H1 (cell line): ENCODE results near the gene IRS1. TPM values are rescaled to one million over a fixed set of nuclear protein-coding genes. Genes with fewer than 3 reads are reported as not detected.

Source experiments
- CTCF ChIA-PET: fragments of 300-600 bp; sonication (Branson Sonifier 250); formaldehyde crosslinking; loops from one replicate; lab custom pipeline; 2021; ENCODE audit not compliant: partially characterized antibody; lab: Charles Lee
- POLR2A ChIA-PET: fragments of 300-600 bp; sonication (Branson Sonifier 250); formaldehyde crosslinking; loops from one replicate; lab custom pipeline; 2021; ENCODE audit warnings: inconsistent platforms; ENCODE audit not compliant: partially characterized antibody; lab: Charles Lee
- DNase-seq, 2 experiments: peaks; one replicate each; pipeline versions ENCODE4 v3.0.0 to v3.0.0-alpha.2; 2010 to 2022; ENCODE audit warnings: low spot score in 2 of 2, low read depth in 1 of 2, mixed read lengths in 1 of 2
- FAIRE-seq: peaks from 2 replicates; lab custom pipeline; 2011; peaks lifted over from hg19 to GRCh38; lab: Jason Lieb, UNC
- H2AFZ ChIP-seq: 2 replicates; pipeline ENCODE4 v1.8.1; 2012; ENCODE audit warnings: low read length, inconsistent platforms
- H2AK5ac ChIP-seq: 2 replicates; pipeline ENCODE4 v1.6.1; 2013; ENCODE audit warnings: low read depth, low read length
- H2BK120ac ChIP-seq: replicated peaks from 2 replicates; pipeline ENCODE3; 2013; ENCODE audit warnings: low read depth, low read length, inconsistent platforms
- H2BK12ac ChIP-seq: 2 replicates; pipeline ENCODE4 v1.6.1; 2013; ENCODE audit warnings: low read depth, low read length
- H2BK15ac ChIP-seq: 2 replicates; pipeline ENCODE4 v1.6.1; 2013; ENCODE audit warnings: low read length
- H2BK20ac ChIP-seq: 2 replicates; pipeline ENCODE4 v1.6.1; 2013; ENCODE audit warnings: low read length
- H2BK5ac ChIP-seq: 2 replicates; pipeline ENCODE4 v1.6.1; 2013; ENCODE audit warnings: low read depth, low read length
- H3K14ac ChIP-seq: 2 replicates; pipeline ENCODE4 v1.6.1; 2013; ENCODE audit warnings: inconsistent platforms; ENCODE audit not compliant: insufficient read length
- H3K18ac ChIP-seq: 2 replicates; pipeline ENCODE4 v1.6.1; 2013; ENCODE audit warnings: low read length; ENCODE audit errors: extremely low read depth
- H3K23ac ChIP-seq: 2 replicates; pipeline ENCODE4 v1.6.1; 2013; ENCODE audit warnings: inconsistent platforms; ENCODE audit not compliant: insufficient read length
- H3K23me2 ChIP-seq: 2 replicates; pipeline ENCODE4 v1.6.1; 2013; ENCODE audit warnings: low read depth, low read length
- H3K27ac ChIP-seq: 2 replicates; pipeline ENCODE4 v1.6.1; 2011; ENCODE audit warnings: low read depth, low read length, inconsistent platforms
- H3K27me3 ChIP-seq, 4 experiments: replicated peaks in 1 of 4; 1 replicate in 1 of 4; 2 replicates in 3 of 4; pipeline versions ENCODE4 v1.6.1 to v1.8.1; 2011 to 2013; ENCODE audit warnings: low read length in 3 of 4, mild to moderate bottlenecking in 3 of 4, inconsistent platforms in 2 of 4, mixed read lengths in 2 of 4, moderate library complexity in 1 of 4; ENCODE audit not compliant: control insufficient read depth in 3 of 4, insufficient read depth in 3 of 4; ENCODE audit errors: extremely low read depth in 1 of 4
- H3K36me3 ChIP-seq, 4 experiments: 2 replicates each; pipeline versions ENCODE4 v1.6.1 to v1.8.1; 2011 to 2013; ENCODE audit warnings: mild to moderate bottlenecking in 4 of 4, low read length in 3 of 4, moderate library complexity in 2 of 4, control low read depth in 1 of 4, inconsistent platforms in 1 of 4; ENCODE audit not compliant: insufficient read depth in 4 of 4, control insufficient read depth in 2 of 4
- H3K4ac ChIP-seq: replicated peaks from 2 replicates; pipeline ENCODE3; 2013; ENCODE audit warnings: low read length, low read depth, mixed read lengths, inconsistent platforms; ENCODE audit not compliant: insufficient read length
- H3K4me1 ChIP-seq, 4 experiments: replicated peaks in 1 of 4; 1 replicate in 1 of 4; 2 replicates in 3 of 4; pipeline versions ENCODE4 v1.6.1 to v1.8.1; 2011 to 2013; ENCODE audit warnings: low read length in 3 of 4, inconsistent platforms in 2 of 4, mixed read lengths in 1 of 4; ENCODE audit not compliant: insufficient read depth in 4 of 4, control insufficient read depth in 3 of 4
- H3K4me2 ChIP-seq, 2 experiments: 2 replicates each; pipeline versions ENCODE4 v1.6.1 to v1.8.1; 2011 to 2013; ENCODE audit warnings: low read depth in 2 of 2, low read length in 2 of 2, control low read depth in 1 of 2, inconsistent platforms in 1 of 2, mild to moderate bottlenecking in 1 of 2; ENCODE audit not compliant: insufficient read depth in 1 of 2
- H3K4me3 ChIP-seq, 4 experiments: fragments of 200-600, 300-600 bp in 1 of 4; sonication (generic), shearing (Covaris generic), sonication (Bioruptor Twin) in 1 of 4; 2 replicates each; pipeline versions ENCODE4 v1.5.1 to v1.8.1; 2011 to 2016; ENCODE audit warnings: low read length in 4 of 4, low read depth in 3 of 4, control low read depth in 2 of 4, inconsistent platforms in 2 of 4, mild to moderate bottlenecking in 2 of 4, mixed read lengths in 1 of 4, moderate library complexity in 1 of 4; ENCODE audit not compliant: insufficient read depth in 2 of 4; ENCODE audit errors: extremely low read depth in 1 of 4
- H3K56ac ChIP-seq: replicated peaks from 2 replicates; pipeline ENCODE3; 2013; ENCODE audit warnings: low read depth, mild to moderate bottlenecking, mixed read lengths, low read length, inconsistent platforms; ENCODE audit not compliant: insufficient read length
- H3K79me1 ChIP-seq: 2 replicates; pipeline ENCODE4 v1.6.1; 2013; ENCODE audit warnings: low read depth, low read length, control low read depth
- H3K79me2 ChIP-seq, 2 experiments: 2 replicates each; pipeline versions ENCODE4 v1.6.1 to v1.8.1; 2012 to 2013; ENCODE audit warnings: low read length in 2 of 2, mild to moderate bottlenecking in 2 of 2, inconsistent platforms in 1 of 2; ENCODE audit not compliant: insufficient read depth in 2 of 2, control insufficient read depth in 1 of 2
- H3K9ac ChIP-seq, 4 experiments: replicated peaks in 1 of 4; 1 replicate in 1 of 4; 2 replicates in 3 of 4; pipeline versions ENCODE4 v1.6.1 to v1.8.1; 2011 to 2013; ENCODE audit warnings: low read depth in 3 of 4, low read length in 3 of 4, control low read depth in 2 of 4, mild to moderate bottlenecking in 2 of 4, moderate library complexity in 2 of 4, inconsistent platforms in 1 of 4; ENCODE audit errors: extremely low read depth in 1 of 4
- H3K9me3 ChIP-seq, 2 experiments: 2 replicates each; pipeline versions ENCODE4 v1.6.1 to v1.8.1; 2012 to 2013; ENCODE audit warnings: mild to moderate bottlenecking in 2 of 2, moderate library complexity in 2 of 2, control low read depth in 1 of 2, inconsistent platforms in 1 of 2, low read depth in 1 of 2, low read length in 1 of 2, mixed read lengths in 1 of 2; ENCODE audit not compliant: insufficient read depth in 2 of 2
- H4K20me1 ChIP-seq, 2 experiments: replicated peaks in 1 of 2; 2 replicates each; pipeline versions ENCODE3 to v1.8.1; 2011 to 2013; ENCODE audit warnings: inconsistent platforms in 2 of 2, low read length in 2 of 2, mild to moderate bottlenecking in 1 of 2; ENCODE audit not compliant: insufficient read depth in 2 of 2, control insufficient read depth in 1 of 2
- H4K5ac ChIP-seq: 2 replicates; pipeline ENCODE4 v1.6.1; 2013; ENCODE audit warnings: low read length, low read depth, mixed read lengths, inconsistent platforms; ENCODE audit not compliant: insufficient read length
- H4K8ac ChIP-seq: 2 replicates; pipeline ENCODE4 v1.8.0; 2013; ENCODE audit warnings: mild to moderate bottlenecking, moderate library complexity, low read length, inconsistent platforms; ENCODE audit not compliant: insufficient read depth; ENCODE audit errors: extremely low read depth
- H4K91ac ChIP-seq: replicated peaks from 2 replicates; pipeline ENCODE3; 2013; ENCODE audit warnings: low read length, mixed read lengths, inconsistent platforms; ENCODE audit not compliant: insufficient read length
- ASH2L ChIP-seq: fragments of 200-600, 300-600 bp; sonication (generic); IDR thresholded peaks from one replicate; pipeline ENCODE4 v1.7.1; 2017; ENCODE audit warnings: low read length
- CEBPB ChIP-seq: IDR thresholded peaks from 2 replicates; pipeline ENCODE4 v1.6.1; 2012; ENCODE audit warnings: low read depth, low read length
- CREB1 ChIP-seq: IDR thresholded peaks from 2 replicates; pipeline ENCODE4 v1.6.1; 2012; ENCODE audit warnings: inconsistent platforms
- GABPA ChIP-seq: IDR thresholded peaks from 2 replicates; pipeline ENCODE4 v1.6.1; 2011; ENCODE audit warnings: mild to moderate bottlenecking, low read length, moderate library complexity, borderline replicate concordance; ENCODE audit not compliant: insufficient read depth
- GTF2F1 ChIP-seq: IDR thresholded peaks from 2 replicates; pipeline ENCODE4 v1.6.1; 2012; ENCODE audit warnings: low read depth, low read length, improper control_type of control experiment, borderline replicate concordance
- KDM1A ChIP-seq: fragments of 200-600, 300-600 bp; sonication (generic); IDR thresholded peaks from 2 replicates; pipeline ENCODE4 v1.7.1; 2016; ENCODE audit warnings: mild to moderate bottlenecking, low read length, borderline replicate concordance
- NRF1 ChIP-seq: IDR thresholded peaks from 2 replicates; pipeline ENCODE4 v1.6.1; 2011; ENCODE audit warnings: mild to moderate bottlenecking, low read depth, low read length, improper control_type of control experiment
- POLR2A ChIP-seq, 2 experiments: IDR thresholded peaks; 1 replicate in 1 of 2; 2 replicates in 1 of 2; pipeline ENCODE4 v1.6.1; 2011; ENCODE audit warnings: low read depth in 2 of 2, low read length in 2 of 2, mild to moderate bottlenecking in 2 of 2; ENCODE audit errors: control extremely low read depth in 1 of 2
- RBBP5 ChIP-seq: IDR thresholded peaks from 2 replicates; pipeline ENCODE4 v1.7.1; 2012; ENCODE audit warnings: low read depth, mild to moderate bottlenecking, inconsistent platforms, low read length, moderate library complexity, borderline replicate concordance
- SP1 ChIP-seq: IDR thresholded peaks from 2 replicates; pipeline ENCODE4 v1.6.1; 2011; ENCODE audit warnings: low read depth, low read length
- SP2 ChIP-seq: IDR thresholded peaks from 2 replicates; pipeline ENCODE4 v1.6.1; 2012; ENCODE audit warnings: mild to moderate bottlenecking, low read length, inconsistent platforms
- SUZ12 ChIP-seq: fragments of 200-600 bp; sonication (generic); IDR thresholded peaks from 2 replicates; pipeline ENCODE4 v1.6.1; 2012; ENCODE audit warnings: mild to moderate bottlenecking, inconsistent platforms, low read length, moderate library complexity, mixed read lengths
- ZNF274 ChIP-seq: IDR thresholded peaks from 2 replicates; pipeline ENCODE4 v1.7.0; 2012; ENCODE audit warnings: low read length, borderline replicate concordance; ENCODE audit errors: extremely low read depth
- polyA plus RNA-seq, 7 experiments: library from polyadenylated mRNA; depleted of rRNA in 3 of 7; stranded (reverse) in 5 of 7; unstranded in 2 of 7; fragments of >200 nt in 5 of 7; fragments of 200-250 nt in 2 of 7; gene quantifications; 1 replicate in 5 of 7; 2 replicates in 1 of 7; 4 replicates in 1 of 7; pipeline versions ENCODE4 v1.2.1 to v1.2.3, GENCODE V29; 2011 to 2013; ENCODE audit warnings: missing spikeins in 2 of 7, mixed read lengths in 2 of 7
- total RNA-seq: library from RNA; stranded (reverse); fragmentation: NEBNext Ultra II Directional; extraction: Animal tissue kit (Norgen Biotek cat#: 25700); gene quantifications from 2 replicates; pipeline ENCODE4 v1.2.1, GENCODE V29; 2021
- TF ChIP-seq, protein P1 (sequence below): IDR thresholded peaks from 2 replicates; pipeline ENCODE4 v1.6.1; 2011; ENCODE audit warnings: low read depth, mild to moderate bottlenecking, low read length; ENCODE audit not compliant: insufficient read depth

Gene IRS1
- total and polyA plus RNA-seq, 2 of the 8 experiments (the other 6 are each of a cell fraction or from before 2014, with no cell fraction given): 9.1 to 26.9 TPM

DNA sequence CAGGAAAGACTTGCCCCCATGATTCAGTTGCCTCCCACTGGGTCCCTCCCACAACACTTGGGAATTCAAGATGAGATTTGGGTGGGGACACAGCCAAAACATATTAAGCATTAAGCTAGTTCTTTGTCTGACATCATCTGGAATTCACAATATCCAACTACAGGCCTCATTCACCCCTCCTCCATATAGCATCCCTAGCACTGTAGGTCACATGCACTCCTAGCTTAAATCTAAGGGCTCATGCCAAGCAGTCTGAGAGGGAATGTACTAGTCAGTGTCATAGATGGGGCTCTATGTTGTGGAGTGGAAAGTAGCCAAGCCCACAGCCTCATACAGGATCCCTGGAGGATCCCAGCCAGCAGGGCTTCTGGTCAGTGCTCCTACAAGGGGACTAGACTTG lies 92.1 kb downstream of the IRS1 start:
- Histone ChIP-seq H3K4me3 (no peak overlapping the region), H3K27me3 (no peaks in the 10 kb centered on the region), H2AFZ (no peak overlapping the region), H3K9me3 (no peaks in the 10 kb centered on the region), H3K27ac (no peak overlapping the region), H2BK5ac (no peak overlapping the region), H3K23me2 (no peaks in the 10 kb centered on the region), H3K4me2 (no peak overlapping the region), H3K9ac (no peak overlapping the region), H2BK120ac (no peak overlapping the region), H4K5ac (no peak overlapping the region), H4K91ac (no peak overlapping the region), H3K79me1 (no peaks in the 10 kb centered on the region), H4K8ac (no peak overlapping the region), H3K56ac (no peak overlapping the region), H4K20me1 (no peaks in the 10 kb centered on the region), H3K4me1 (no peaks in the 10 kb centered on the region), H2BK12ac (no peak overlapping the region), H2BK15ac (no peak overlapping the region), H3K18ac (no peak overlapping the region), H3K23ac (no peak overlapping the region), H3K79me2 (no peaks in the 10 kb centered on the region), H2AK5ac (no peak overlapping the region), H2BK20ac (no peak overlapping the region), H3K4ac (no peak overlapping the region), H3K36me3 (no peaks in the 10 kb centered on the region), H3K14ac (no peak overlapping the region)
- ChIA-PET CTCF (interaction anchor here (0.6 kb wide), 1 partner anchor 1889 kb away, joined by 4 read pairs; no protein-coding TSS in a partner anchor), POLR2A (no interaction called here)
- FAIRE-seq (no peak), DNase-seq (no peak)
- TF ChIP-seq CEBPB (no peak), GABPA (no peak), SP1 (no peak), NRF1 (no peak), POLR2A (IDR thresholded peaks at IDR 0.05; ENCODE audit: control extremely low read depth in 1 of 2, low read depth in 2 of 2, low read length in 2 of 2) (no peak), ZNF274 (no peak), SUZ12 (no peak), RBBP5 (no peak), ASH2L (no peak), GTF2F1 (no peak), CREB1 (no peak), SP2 (no peak), KDM1A (no peak)
- TF ChIP-seq, protein P1, sequence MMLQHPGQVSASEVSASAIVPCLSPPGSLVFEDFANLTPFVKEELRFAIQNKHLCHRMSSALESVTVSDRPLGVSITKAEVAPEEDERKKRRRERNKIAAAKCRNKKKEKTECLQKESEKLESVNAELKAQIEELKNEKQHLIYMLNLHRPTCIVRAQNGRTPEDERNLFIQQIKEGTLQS: no peak
